ENCODE results near the gene GTPBP2. TPM values are rescaled to one million over a fixed set of nuclear protein-coding genes. Genes with fewer than 3 reads are reported as not detected.
A peak's percentile ranks its signal among the peaks of the same experiment; 100 is the strongest.

The GTPBP2 gene
- total RNA-seq, 2 experiments from 2014 or later, result 72.6 to 72.8 TPM

DNA sequence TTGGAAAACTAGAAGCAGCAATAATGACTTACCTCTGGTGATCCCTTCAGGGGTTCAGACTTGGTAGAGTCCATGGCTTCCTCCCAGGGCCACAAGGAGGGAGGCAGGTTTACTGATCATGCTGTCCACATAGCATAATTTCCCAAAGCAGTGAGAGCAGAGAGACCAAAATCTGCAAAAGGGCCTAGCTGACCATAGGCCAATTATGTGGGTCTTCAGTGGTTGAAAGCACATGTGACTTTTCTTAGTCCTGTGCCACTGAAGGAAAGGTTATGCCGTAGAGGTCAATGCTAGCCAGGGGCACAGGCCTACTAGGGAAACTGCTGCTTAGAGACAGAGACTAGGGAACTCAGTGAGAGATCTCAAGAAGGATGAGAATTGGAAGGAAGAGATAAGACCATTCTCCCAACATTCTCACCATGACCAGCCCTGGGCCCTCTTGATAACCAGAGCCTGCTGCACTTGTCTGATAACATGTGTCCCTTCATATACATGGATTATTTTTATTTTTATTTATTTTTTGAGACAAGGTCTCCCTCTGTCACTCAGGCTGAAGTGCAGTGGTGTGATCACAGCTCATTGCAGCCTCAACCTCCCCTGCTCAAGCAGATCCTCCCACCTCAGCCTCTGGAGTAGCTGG lies 2.0 kb upstream of the GTPBP2 start:
- Mint-ChIP-seq H3K27ac (peak overlapping the region; percentile 29), H3K9me3 (no peaks in the 10 kb centered on the region), H3K36me3 (peaks cover 18% of the 10 kb centered on the region), H3K4me1 (ENCODE audit: low read depth) (peaks cover 38% of the 10 kb centered on the region), H3K27me3 (no peaks in the 10 kb centered on the region), H3K4me3 (no peak overlapping the region)
- intact Hi-C loops (cut with micrococcal nuclease), result loop anchor here (1.0 to 10.0 kb wide), 2 partner anchors 114 to 406 kb away; partner anchors contain the start of genes DNPH1 and POLR1C
- DNase-seq, result no peak
- ChIA-PET CTCF (interaction anchor here (1.1 kb wide), 1 partner anchor 35 kb away, joined by 4 read pairs; no protein-coding TSS in a partner anchor), POLR2A (no interaction called here)

DNA sequence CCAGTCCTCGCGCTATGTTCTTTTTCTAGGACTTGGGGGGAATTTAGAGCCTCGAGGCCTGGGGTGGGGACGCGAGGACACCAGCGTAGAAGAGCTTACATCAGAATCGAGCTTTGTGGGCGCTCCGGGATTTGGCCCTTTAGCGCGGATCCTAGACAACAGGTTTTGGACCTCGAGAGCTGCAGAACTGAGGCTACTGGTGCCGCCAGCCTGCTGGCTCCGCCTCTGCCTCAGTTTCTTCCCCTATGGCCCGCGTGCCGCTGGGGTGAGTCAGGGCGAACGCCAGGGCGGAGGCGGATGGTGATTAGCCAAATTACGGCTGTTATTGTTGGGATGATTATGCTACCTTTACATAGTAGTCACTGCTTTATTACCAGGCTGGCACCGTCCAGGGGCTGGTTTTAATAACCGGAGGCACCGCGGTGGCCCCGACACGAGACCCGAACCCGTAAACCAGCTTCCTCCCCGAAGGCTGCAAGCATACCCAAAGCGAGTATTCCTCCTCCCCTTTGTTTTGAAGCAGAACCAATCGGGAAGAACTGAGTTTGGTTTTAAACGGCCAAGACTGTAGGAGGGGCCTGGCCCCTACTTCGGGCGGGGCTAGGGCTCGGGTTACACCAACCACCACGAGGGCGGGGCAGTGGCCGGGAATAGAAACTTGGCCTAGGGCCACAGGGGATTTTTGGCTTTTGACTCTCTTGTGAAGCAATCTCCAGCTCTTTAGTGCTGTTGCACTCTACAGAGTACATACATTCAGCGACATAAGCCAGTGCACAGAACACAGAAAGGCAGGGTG lies 639 bp upstream of the GTPBP2 start:
- intact Hi-C loops (cut with micrococcal nuclease), result loop anchor here (1.0 to 10.0 kb wide), 5 partner anchors 53 to 405 kb away; partner anchors contain the start of genes DNPH1, POLH, POLR1C and VEGFA
- peak; percentile 97 for DNase-seq
- H3K27me3 Mint-ChIP-seq, result no peaks in the 10 kb centered on the region
- ChIA-PET CTCF (interaction anchor here (0.7 to 1.7 kb wide), 9 partner anchors 21 to 683 kb away, joined by 3 to 7 read pairs (median 4); partner anchors contain the start of genes AARS2, POLH and XPO5), POLR2A (interaction anchor here (0.5 to 1.9 kb wide), 13 partner anchors 10 to 152 kb away, joined by 3 to 14 read pairs (median 3); partner anchors contain the start of genes POLH, VEGFA and XPO5)
- peak overlapping the region; percentile 93 for H3K4me3 Mint-ChIP-seq
- peaks cover 27% of the 10 kb centered on the region for H3K36me3 Mint-ChIP-seq
- H3K9me3 Mint-ChIP-seq, result no peaks in the 10 kb centered on the region
- H3K27ac Mint-ChIP-seq, result peak overlapping the region; percentile 98
- H3K4me1 Mint-ChIP-seq (ENCODE audit: low read depth), result peaks cover 29% of the 10 kb centered on the region

DNA sequence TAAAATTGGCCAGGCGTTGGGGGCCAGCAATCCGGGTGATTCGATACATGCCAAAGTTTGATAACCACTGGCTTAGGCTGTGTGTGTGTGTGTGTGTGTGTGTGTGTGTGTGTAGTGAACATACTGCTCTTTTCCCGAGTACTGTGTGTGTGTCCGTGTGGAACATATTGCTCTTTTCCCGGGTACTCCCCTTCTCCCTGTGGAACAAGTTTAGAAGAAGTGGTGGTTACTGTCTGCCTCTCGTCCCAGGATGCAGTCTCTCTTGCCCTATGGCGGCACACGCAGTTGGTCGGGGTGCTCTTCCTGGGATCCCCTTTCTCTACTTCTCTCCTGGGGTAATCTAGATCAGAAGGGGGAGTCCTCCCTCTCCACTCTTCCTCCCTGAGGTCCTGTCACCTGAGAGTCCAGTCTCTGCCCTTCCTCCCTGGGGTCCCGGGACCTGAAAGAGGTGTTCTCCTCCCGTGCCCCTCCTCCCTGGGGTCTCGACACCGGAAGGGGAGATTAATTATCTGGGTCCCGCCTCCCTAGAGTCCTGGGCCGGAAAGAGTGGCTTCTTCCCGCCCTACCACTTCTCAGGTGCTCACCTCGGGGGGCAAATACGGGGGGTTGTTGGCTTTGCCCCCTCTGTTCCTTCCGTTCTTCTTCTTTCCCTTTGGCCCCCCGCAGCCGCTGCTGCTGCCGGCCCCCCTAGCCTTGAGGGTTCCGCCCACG lies 516 bp downstream of the GTPBP2 start:
- H3K4me1 Mint-ChIP-seq (ENCODE audit: low read depth), result peaks cover 29% of the 10 kb centered on the region
- POLR2A ChIA-PET, result interaction anchor here (1.1 to 1.9 kb wide), 8 partner anchors 11 to 151 kb away, joined by 3 to 14 read pairs (median 4); partner anchors contain the start of genes POLH, VEGFA and XPO5
- intact Hi-C loops (cut with micrococcal nuclease), result loop anchor here (1.0 to 2.0 kb wide), 3 partner anchors 52 to 142 kb away; partner anchors contain the start of genes POLH, VEGFA and XPO5
- no peaks in the 10 kb centered on the region for H3K9me3 Mint-ChIP-seq
- no peaks in the 10 kb centered on the region for H3K27me3 Mint-ChIP-seq
- H3K4me3 Mint-ChIP-seq, result peak overlapping the region; percentile 93
- CTCF ChIA-PET, result interaction anchor here (0.6 to 1.7 kb wide), 7 partner anchors 20 to 684 kb away, joined by 3 to 7 read pairs (median 4); partner anchors contain the start of genes AARS2, POLH and XPO5
- H3K36me3 Mint-ChIP-seq, result peaks cover 33% of the 10 kb centered on the region
- peak overlapping the region; percentile 98 for H3K27ac Mint-ChIP-seq
- peak; percentile 69 for DNase-seq

DNA sequence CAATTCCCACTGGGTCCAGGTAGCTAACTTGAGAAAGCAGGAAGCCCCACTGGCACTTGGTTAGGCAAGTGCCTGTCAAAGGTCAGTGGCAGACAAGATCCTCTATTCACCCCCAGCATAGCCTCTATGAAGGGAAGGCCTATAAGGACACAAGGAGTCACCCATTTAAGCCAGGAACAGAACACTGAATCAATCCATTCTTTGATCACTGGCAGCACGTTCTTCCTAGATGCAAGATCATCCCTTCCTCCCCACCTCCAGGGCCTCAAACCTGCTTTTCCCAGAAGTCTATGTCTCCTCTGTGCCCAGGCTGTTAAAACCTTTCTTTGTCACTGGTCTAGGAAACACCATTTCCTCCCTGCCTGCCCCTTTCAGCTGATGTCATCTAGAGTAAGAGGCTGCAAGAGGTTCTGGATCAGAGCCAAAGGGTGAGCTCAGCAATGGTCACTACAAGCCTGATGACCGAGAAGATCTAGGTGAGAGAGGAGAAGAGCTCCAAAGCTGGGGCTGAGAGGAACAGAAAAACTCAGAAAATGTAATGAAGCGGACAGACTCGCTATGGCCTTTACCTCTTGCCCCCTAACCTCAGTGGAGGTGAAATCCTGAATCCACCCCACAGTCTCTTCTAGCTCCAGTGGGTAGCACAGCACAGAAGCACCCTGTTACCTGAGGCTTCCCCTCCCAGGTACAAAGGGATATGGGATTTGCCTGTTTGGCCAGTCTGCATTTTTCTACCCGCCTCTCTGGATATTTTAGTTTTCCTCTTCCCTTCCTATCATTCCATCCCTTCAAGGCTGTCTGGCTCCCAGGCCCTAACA lies 1.8 kb downstream of the GTPBP2 start:
- intact Hi-C loops (cut with micrococcal nuclease), result no loop called here
- no peaks in the 10 kb centered on the region for H3K27me3 Mint-ChIP-seq
- CTCF ChIA-PET, result interaction anchor here (1.3 kb wide), 1 partner anchor 18 kb away, joined by 3 read pairs; no protein-coding TSS in a partner anchor
- peak overlapping the region; percentile 48 for H3K4me3 Mint-ChIP-seq
- no peaks in the 10 kb centered on the region for H3K9me3 Mint-ChIP-seq
- POLR2A ChIA-PET, result no interaction called here
- H3K36me3 Mint-ChIP-seq, result peaks cover 44% of the 10 kb centered on the region
- peak overlapping the region; percentile 80 for H3K27ac Mint-ChIP-seq
- peaks cover 29% of the 10 kb centered on the region for H3K4me1 Mint-ChIP-seq (ENCODE audit: low read depth)
- DNase-seq, result peak; percentile 59

DNA sequence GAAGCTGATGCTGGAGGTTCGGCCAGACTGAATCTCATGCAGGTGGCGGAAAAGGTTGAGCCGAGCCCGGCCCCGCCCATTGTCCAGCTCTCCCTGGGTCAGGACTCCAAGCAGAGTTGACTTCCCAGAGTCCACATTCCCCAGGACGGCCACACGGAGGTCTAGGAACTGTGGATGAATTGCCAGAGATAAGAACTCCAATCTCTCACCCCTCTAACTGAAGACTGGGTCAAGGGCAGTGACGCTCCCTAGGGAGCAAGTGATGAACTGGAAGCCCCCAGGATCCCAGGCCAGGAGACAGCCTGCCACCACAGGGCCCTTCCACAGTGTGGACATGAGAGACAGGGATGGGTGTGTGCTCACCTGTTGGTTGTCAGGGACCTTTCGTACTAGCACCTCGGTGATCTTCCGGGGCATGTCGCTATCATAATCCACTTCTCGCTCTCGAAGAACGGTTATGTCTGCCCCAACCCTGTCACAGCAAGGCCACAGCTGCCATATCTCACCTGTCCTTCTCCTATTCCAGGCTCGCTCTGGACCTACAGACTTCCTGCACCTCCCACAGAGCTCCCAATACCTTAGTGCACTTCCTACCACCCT lies 3.6 kb downstream of the GTPBP2 start:
- CTCF ChIA-PET, result interaction anchor here (1.4 kb wide), 1 partner anchor 42 kb away, joined by 3 read pairs; no protein-coding TSS in a partner anchor
- DNase-seq, result no peak
- Mint-ChIP-seq H3K4me1 (ENCODE audit: low read depth) (peaks cover 27% of the 10 kb centered on the region), H3K36me3 (peaks cover 53% of the 10 kb centered on the region), H3K27ac (peak overlapping the region; percentile 80), H3K27me3 (no peaks in the 10 kb centered on the region), H3K9me3 (no peaks in the 10 kb centered on the region), H3K4me3 (no peak overlapping the region)
- POLR2A ChIA-PET, result no interaction called here
- intact Hi-C loops (cut with micrococcal nuclease), result no loop called here

DNA sequence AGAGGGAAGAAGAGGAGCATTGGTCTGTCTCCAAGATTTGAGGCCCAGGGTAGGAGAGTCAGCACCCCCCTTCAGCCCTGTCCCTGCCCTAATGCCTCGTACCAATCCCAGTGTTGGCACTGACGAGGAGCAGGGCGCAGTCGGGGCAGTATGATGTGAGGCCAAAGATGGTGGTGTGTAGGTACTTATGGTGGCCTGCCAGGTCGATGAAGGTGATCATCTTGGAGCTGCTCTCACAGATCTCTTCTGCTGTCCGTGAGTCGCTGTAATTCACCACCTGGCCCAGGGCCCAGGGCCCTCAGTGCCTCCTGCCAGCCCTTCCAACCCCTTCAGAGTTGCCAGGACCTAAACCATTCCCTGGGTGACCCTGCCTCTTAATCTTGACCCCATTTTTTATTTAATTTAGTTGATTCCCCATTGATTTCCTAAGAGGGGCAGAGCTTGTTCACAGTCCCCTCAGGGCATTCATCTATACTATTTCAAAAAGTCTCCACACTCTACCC lies 4.2 kb downstream of the GTPBP2 start:
- intact Hi-C loops (cut with micrococcal nuclease), result no loop called here
- H3K9me3 Mint-ChIP-seq, result no peaks in the 10 kb centered on the region
- H3K4me1 Mint-ChIP-seq (ENCODE audit: low read depth), result peaks cover 23% of the 10 kb centered on the region
- CTCF ChIA-PET, result interaction anchor here (1.4 kb wide), 1 partner anchor 42 kb away, joined by 3 read pairs; no protein-coding TSS in a partner anchor
- H3K36me3 Mint-ChIP-seq, result peaks cover 54% of the 10 kb centered on the region
- no peaks in the 10 kb centered on the region for H3K27me3 Mint-ChIP-seq
- POLR2A ChIA-PET, result no interaction called here
- no peak overlapping the region for H3K4me3 Mint-ChIP-seq
- no peak for DNase-seq
- H3K27ac Mint-ChIP-seq, result no peak overlapping the region

DNA sequence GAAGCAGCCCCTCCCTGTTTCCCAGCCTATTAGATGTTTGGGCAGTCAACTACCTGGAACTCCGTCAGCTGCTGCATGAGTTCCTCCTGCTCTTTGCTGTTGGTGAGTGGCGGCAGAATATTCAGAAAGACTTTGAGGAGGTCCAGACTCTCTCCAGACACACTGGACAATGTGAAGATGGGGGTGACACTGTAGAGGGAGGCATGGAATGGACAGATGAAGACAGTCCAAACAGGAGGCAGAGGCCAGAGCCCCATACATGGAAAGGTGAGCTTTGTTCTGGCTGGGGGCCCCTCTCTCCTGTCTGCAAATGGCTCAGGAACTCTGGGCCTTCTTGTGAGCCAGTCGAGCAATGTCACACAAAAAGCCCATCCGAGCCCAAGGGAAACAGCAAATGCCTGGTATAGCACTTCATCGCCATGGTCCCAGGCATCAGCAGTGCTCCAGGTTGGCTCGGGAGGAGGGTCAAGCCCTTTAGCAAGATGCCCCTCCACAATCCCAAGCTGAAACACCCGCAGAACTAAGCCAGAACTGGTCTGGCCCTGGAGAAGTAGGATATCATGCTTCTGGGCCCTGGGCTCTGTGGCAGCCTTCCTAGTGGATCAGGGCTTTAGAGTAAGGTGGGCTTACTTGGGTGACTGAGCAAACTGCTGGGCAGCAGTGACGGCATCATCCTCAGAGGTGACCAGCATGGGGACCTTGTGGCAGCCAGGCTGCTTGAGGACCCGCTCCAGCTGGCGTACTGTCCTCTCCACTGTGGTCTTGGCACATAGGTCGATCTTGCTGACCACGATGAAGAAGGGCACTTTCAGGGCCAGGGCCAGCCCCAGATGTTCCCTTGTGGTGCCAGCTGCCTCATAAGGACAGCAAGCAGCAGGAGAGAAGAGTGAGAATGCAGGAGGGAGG lies 4.9 kb downstream of the GTPBP2 start:
- CTCF ChIA-PET, result no interaction called here
- peaks cover 54% of the 10 kb centered on the region for H3K36me3 Mint-ChIP-seq

DNA sequence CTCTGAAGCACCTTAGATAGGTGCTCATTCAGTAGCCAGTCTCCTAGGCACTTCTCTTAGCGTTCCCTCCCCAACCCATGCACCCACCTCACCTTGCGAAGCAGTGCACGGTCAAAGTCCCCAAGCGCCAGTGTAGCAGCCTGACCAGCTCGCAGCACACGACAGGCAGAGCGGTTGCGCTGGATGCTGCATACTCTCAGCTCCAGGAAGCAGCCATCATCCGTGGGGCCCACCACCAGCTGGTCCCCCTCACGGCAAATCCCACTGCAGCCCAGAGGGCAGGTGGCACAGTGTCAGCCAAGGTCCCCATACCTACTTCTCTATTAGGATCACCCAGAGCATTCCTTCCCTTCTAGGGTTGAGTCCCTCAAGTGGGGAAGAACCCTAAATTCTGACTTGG lies 6.5 kb downstream of the GTPBP2 start:
- POLR2A ChIA-PET, result no interaction called here
- H3K9me3 Mint-ChIP-seq, result no peaks in the 10 kb centered on the region
- H3K4me3 Mint-ChIP-seq, result no peak overlapping the region
- no peak for DNase-seq
- no peaks in the 10 kb centered on the region for H3K27me3 Mint-ChIP-seq
- CTCF ChIA-PET, result no interaction called here
- intact Hi-C loops (cut with micrococcal nuclease), result no loop called here
- peaks cover 12% of the 10 kb centered on the region for H3K4me1 Mint-ChIP-seq (ENCODE audit: low read depth)
- H3K27ac Mint-ChIP-seq, result no peak overlapping the region
- H3K36me3 Mint-ChIP-seq, result peaks cover 50% of the 10 kb centered on the region

More for the DNA sequence above, 4.9 kb downstream of the GTPBP2 start:
- Mint-ChIP-seq H3K4me1 (ENCODE audit: low read depth) (peaks cover 23% of the 10 kb centered on the region), H3K9me3 (no peaks in the 10 kb centered on the region), H3K27ac (no peak overlapping the region), H3K27me3 (no peaks in the 10 kb centered on the region), H3K4me3 (no peak overlapping the region)
- POLR2A ChIA-PET, result no interaction called here
- no peak for DNase-seq
- intact Hi-C loops (cut with micrococcal nuclease), result no loop called here

DNA sequence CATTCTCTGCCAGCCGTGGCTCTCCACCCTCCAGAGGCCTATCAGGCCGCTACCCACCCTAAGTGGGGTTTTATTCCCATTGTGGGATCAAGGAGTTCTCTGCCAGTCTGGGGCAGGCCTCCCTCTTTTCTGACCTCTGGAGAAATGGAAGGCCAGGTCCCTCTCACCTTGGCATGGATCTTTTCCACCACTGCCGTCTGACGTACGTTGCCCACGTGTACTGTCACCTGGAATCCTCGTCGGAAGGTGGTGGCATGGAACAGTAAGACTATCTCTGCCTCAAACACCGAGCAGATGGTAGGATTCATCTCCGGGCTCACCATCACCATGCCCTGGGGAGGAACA lies 7.3 kb downstream of the GTPBP2 start:
- POLR2A ChIA-PET, result no interaction called here
- Mint-ChIP-seq H3K4me3 (no peak overlapping the region), H3K9me3 (no peaks in the 10 kb centered on the region), H3K27ac (no peak overlapping the region), H3K36me3 (peaks cover 44% of the 10 kb centered on the region), H3K27me3 (no peaks in the 10 kb centered on the region), H3K4me1 (ENCODE audit: low read depth) (peaks cover 5% of the 10 kb centered on the region)
- DNase-seq, result no peak
- CTCF ChIA-PET, result no interaction called here
- intact Hi-C loops (cut with micrococcal nuclease), result no loop called here

Data from activated CD4-positive, alpha-beta memory T cell treated with anti-CD3 and anti-CD28 coated beads for 36 hours (primary cell).